Thyroid gland (tissue), 4 donors: Measurements from ENCODE around the gene LGR4.

Experiments
- CTCF ChIP-seq, 6 experiments: fragments of 200-600 bp in 3 of 6; fragments of 450-650 bp in 3 of 6; sonication (generic) in 3 of 6; IDR thresholded peaks; one replicate each; pipeline ENCODE4 v1.5.1; 2016 to 2019; ENCODE audit warnings: antibody characterized with exemption in 6 of 6, mild to moderate bottlenecking in 2 of 6, inconsistent platforms in 1 of 6, moderate library complexity in 1 of 6
- POLR2A ChIP-seq, 2 donors: fragments of 450-650 bp; IDR thresholded peaks; one replicate each; pipeline ENCODE4 v1.6.1; 2017; ENCODE audit warnings: antibody characterized with exemption in 2 of 2, mild to moderate bottlenecking in 2 of 2, moderate library complexity in 1 of 2

DNA sequence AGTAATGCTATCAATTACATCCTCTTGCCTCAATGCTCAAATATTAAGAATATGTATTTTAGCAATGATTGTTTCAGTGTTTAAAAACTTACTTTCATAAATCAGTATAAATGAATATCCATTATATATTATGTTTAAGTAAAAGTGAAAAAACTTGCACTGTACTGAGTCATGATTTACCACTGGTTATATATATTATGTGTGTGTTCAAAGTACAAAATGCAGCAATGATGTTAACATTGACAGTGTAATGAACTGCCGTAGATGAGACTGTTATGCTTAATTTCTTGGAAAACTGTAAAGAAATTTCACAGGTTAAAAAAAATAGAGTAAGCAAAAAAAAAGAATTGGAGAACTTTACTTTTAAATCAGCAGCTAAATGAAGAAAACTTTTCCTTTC is 25.3 kb upstream of the LGR4 start:
- no peak for TF ChIP-seq CTCF (IDR thresholded peaks at IDR 0.05)
- no peak for TF ChIP-seq POLR2A (IDR thresholded peaks at IDR 0.05)
